ENCODE data around the gene SPAG16.

The SPAG16 gene

GRCh38 chr2:213284105-213285090 is at the start of gene SPAG16:
TSS of gene SPAG16 (plus strand) at chr2:213284464.
- DNase-seq (ENCODE audit: low read depth in 1 of 2, low spot score in 1 of 2), result peak; percentile 86 to 93

- no peak for DNase-seq (ENCODE audit: low read depth in 1 of 2, low spot score in 1 of 2)
Observed at GRCh38 chr2:213234641-213235040, 49.6 kb upstream of the SPAG16 start.

DNA sequence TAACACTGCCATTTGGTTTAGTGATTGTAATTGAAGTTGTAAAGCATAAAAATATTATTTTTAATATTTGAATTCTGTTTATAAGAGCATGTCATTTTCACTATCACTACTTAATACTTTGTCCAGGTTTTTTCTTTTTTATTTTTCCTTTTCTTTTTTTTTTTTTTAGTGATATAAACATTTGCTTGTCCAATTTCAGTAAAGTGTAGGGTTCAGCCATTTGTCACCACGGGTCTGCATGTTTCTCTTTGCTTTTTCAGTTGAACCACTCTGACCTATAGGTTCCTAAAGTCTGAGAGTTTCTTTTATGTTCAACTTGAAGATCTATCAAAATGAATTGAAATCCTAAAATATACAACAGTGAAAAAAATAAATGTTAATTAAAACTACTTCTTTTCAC is 48.5 kb upstream of the SPAG16 start:
- DNase-seq (ENCODE audit: low read depth in 1 of 2, low spot score in 1 of 2), result no peak

DNA sequence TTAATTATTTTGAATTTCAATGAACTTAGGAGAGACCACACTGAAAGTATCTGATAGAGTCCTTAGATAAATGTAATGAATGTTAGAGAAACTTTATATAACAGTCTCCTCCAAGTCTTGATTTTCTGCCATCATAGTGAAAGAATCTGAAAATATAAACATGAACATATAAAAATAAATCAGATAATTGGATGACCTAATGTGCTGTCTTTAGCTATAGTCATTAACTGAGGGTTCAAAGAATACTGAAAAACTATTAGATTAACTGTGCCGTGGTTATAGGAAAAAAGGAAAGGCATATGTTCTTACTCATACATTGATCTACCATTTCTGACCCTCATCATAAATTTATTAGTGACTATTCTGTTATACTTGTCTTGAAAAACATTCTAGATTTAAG is 47.0 kb upstream of the SPAG16 start:
- no peak for DNase-seq (ENCODE audit: low read depth in 1 of 2, low spot score in 1 of 2)

DNA sequence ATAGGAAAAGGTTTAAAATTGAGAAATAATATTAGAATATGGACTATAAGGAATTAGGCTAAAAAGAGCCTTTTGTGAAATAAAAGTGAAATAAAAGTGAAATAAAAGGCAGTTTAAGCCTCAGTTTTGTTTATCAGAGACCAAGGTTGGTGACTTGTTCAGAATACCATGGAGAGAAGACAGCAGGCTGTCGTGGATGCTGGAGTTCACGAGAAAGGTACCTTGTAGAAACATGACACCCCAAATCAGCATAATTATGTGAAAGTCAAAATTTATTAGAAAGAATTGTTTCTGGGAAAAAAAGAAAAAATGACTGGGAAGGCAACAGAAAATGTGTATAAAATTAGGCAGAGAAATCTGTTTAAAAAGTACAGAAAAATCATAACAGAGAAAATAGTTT is 46.5 kb upstream of the SPAG16 start:
- no peak for DNase-seq (ENCODE audit: low read depth in 1 of 2, low spot score in 1 of 2)

DNA sequence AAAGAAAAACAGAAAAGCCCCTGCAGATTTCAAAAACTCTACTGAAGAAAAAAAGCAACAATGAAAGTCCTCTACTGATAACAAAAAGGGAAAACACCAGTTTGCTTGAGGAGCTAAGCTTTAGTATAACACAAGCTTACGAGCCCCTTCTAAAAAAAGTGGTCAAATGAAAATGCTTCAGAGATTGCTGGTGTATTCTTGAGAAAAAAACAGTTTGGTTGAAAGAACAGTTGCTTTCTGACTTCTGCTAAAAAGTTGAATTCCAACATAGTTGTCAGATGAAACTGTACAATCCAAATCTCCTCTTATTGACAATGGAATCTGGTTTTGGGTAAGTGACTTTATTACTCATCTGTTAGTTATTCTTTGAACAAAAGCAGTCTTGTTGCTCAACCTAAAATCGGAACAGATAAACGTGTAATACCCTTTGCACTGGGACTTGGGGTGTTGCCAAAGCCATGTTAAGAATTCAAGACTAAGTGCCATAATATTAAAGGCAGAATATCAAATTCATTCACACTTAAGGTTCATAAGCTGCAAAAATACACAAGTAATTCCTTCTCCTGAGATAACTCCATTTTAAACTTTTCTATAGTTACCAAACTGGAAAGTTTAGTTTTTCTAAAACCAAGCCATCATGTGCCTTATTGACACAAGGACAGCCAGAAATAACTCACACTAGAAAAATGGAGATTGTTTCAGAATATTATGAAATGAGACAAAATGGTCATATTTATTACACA is 45.3 kb upstream of the SPAG16 start:
- DNase-seq (ENCODE audit: low read depth in 1 of 2, low spot score in 1 of 2), result no peak

DNA sequence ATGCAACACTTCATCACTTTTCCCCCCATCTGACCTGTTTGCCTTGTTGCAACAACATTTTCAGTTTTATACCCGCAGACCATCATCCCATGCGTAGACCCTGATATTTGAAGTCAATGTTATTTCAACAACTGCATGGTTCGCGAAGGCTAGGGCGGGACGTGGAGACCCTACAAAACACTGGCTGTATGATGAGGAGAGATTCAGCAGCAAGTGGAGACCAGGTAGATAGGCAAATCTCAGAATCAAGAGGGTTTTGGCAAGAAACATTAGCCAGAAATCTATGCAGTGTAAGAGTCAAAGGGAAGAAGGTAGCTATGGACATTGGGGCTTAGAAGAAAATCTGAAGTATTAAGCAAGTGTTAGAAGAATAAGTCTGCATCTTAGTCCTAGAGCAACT is 42.4 kb upstream of the SPAG16 start:
- DNase-seq (ENCODE audit: low read depth in 1 of 2, low spot score in 1 of 2), result no peak

GRCh38 chr2:213242653-213243052 is 41.6 kb upstream of the SPAG16 start:
- no peak for DNase-seq (ENCODE audit: low read depth in 1 of 2, low spot score in 1 of 2)

GRCh38 chr2:213243189-213244044 is 40.8 kb upstream of the SPAG16 start:
- DNase-seq (ENCODE audit: low read depth in 1 of 2, low spot score in 1 of 2), result no peak

- no peak for DNase-seq (ENCODE audit: low read depth in 1 of 2, low spot score in 1 of 2)
Observed at GRCh38 chr2:213246497-213247281, 37.6 kb upstream of the SPAG16 start.

GRCh38 chr2:213247566-213247965 is 36.7 kb upstream of the SPAG16 start:
- no peak for DNase-seq (ENCODE audit: low read depth in 1 of 2, low spot score in 1 of 2)

DNA sequence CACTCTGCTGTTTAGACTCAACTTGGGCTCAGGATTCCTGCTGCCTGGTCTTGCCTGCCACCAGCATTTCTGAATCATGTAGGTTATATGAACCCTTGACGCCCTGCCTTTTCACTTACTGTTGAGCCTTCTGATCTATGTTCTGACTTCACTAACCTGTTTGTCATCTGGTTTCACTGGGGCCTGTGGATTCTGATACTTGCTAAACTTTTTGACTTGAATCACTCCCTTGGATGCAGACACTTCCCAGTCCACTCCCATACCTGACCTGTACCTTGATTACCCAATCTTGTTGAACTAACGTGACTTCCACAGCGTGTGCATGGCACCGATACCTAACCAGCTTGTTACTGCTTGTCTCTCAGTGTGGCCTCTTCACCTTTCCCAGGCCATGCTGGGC is 35.6 kb upstream of the SPAG16 start:
- DNase-seq (ENCODE audit: low read depth in 1 of 2, low spot score in 1 of 2), result no peak

- DNase-seq (ENCODE audit: low read depth in 1 of 2, low spot score in 1 of 2), result no peak
Observed at GRCh38 chr2:213249502-213249901, 34.8 kb upstream of the SPAG16 start.

- no peak for DNase-seq (ENCODE audit: low read depth in 1 of 2, low spot score in 1 of 2)
Observed at GRCh38 chr2:213251618-213252017, 32.6 kb upstream of the SPAG16 start.

GRCh38 chr2:213252206-213252605 is 32.1 kb upstream of the SPAG16 start:
- no peak for DNase-seq (ENCODE audit: low read depth in 1 of 2, low spot score in 1 of 2)

DNA sequence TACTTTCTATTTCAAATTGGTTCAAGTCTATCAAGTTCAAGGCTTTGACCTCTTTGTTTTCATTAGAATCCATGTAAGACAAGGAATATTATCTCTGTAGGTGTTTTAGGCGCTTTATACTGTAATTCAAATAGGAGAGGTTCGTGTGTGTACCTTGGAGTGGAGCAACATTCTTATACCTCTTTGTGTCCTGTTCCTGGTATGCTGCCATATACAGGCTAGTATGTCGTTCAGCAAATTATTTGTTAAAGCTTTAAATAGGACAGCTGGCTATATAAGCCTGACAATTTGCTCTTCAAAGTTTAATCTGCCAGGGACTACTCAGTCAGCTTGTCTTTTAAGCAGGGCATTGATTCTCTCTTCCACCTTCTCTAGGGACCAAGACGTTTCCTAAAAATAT is 31.1 kb upstream of the SPAG16 start:
- DNase-seq (ENCODE audit: low read depth in 1 of 2, low spot score in 1 of 2), result no peak

DNA sequence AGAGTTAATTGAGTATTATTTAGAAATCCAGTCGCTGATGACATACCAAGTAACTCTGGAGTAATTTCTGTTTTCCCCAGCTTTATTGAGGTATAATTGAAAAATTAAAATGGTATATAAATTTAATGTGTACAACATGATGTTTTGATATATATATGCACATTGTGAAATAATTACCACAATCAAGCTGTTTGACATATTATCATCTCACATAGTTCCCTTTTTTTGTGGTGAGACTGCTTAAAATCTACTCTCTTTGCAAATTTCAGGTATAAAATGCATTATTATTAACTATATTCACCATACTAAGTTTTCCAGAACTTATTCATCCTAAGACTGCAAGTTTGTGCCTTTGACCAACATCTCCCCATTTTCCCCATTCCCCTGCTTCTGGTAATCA is 25.0 kb upstream of the SPAG16 start:
- no peak for DNase-seq (ENCODE audit: low read depth in 1 of 2, low spot score in 1 of 2)

DNA sequence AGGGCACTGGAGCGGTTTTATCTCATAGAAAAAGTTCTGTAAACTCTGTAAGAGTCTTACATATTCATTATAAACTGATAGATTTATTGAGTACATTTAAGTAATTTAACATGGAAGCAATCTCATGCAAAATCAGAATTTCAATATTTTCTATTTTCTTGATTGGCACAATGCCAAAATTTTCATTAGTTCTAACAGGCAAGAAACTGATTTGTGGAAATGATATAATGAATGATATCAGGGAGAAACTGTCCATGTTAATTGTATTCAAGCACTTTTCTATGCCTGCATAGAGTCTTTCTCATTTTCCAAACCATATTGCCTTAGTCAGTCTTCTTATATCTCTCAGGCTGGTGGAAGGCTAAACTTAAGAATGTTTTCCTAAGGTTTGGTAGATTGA is 23.0 kb upstream of the SPAG16 start:
- DNase-seq (ENCODE audit: low read depth in 1 of 2, low spot score in 1 of 2), result no peak

GRCh38 chr2:213261715-213262114 is 22.5 kb upstream of the SPAG16 start:
- DNase-seq (ENCODE audit: low read depth in 1 of 2, low spot score in 1 of 2), result no peak

- no peak for DNase-seq (ENCODE audit: low read depth in 1 of 2, low spot score in 1 of 2)
Observed at GRCh38 chr2:213265679-213266078, 18.6 kb upstream of the SPAG16 start.

GRCh38 chr2:213266421-213266820 is 17.8 kb upstream of the SPAG16 start:
- no peak for DNase-seq (ENCODE audit: low read depth in 1 of 2, low spot score in 1 of 2)
